GM18873 (cell line): ENCODE results near the gene TMEM218.
"Not testable (repeated sequence)": the region's sequence is repeated elsewhere in the genome, so short reads cannot be mapped to it uniquely, and the experiment has no call there.

Source experiments
- ATAC-seq: cut with Tn5 transposase; IDR thresholded peaks from one replicate; pipeline ENCODE4 v1.9.1; 2021; ENCODE audit warnings: mild to moderate bottlenecking, moderate library complexity, moderate number of reproducible peaks; ENCODE audit not compliant: unreplicated experiment, low FRiP score

The TMEM218 gene

DNA sequence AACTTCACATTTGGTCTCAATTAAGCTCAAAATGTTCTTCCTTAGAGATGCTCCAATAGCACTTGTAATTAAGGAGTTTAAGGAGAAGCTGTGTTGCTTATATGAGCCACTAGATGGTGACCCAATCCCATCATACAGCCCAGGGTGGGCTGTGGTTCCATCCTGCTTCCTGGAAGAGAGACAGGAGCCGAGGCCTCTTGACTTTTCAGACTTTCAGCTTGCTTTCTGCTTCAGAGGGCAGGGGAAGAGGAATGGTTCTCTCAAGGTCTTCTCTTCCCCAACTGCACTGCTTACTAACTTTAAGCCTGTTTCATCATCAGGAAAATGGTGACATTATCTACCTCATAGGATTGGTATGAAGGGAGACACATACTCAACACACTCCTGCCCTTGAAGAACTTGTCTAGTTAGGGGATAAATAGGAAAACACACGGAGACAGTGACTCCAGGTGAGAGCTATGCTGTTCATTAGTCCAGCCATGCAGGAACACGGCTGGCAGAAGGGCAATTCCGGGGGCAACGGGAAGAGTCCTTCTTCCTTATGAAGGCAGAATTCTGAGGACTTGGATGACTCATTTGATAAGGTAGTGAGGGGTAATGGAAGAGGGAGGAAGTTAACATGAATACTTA is 20.1 kb downstream of the TMEM218 start:
- no peak for ATAC-seq

DNA sequence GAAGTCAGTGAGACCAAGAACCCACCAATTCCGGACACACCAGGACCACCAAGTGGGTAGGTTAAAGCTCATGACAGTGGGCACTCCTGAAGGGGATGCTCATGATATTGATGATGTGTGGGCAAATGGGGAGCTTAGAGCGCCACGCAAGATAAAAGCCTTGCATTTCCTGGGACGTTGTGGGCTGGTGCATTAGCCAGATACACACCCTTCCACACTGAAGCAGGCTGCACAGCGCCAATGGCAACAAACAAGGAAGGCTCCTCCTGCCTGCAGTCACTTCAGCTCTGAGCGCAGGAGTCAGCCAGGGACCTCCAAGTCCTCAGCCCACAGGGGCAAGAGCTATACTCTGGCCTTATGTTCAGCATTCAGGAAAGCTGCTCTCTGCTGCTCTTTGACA is 20.6 kb downstream of the TMEM218 start:
- ATAC-seq = no peak

DNA sequence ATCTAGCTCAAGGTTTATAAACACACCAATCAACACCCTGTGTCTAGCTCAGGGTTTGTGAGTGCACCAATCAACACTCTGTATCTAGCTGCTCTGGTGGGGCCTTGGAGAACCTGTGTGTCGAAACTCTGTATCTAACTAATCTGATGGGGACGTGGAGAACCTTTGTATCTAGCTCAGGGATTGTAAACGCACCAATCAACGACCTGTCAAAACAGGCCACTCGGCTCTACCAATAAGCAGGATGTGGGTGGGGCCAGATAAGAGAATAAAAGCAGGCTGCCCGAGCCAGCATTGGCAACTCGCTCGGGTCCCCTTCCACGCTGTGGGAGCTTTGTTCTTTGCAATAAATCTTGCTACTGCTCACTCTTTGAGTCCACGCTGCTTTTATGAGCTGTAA is 21.3 kb downstream of the TMEM218 start:
- ATAC-seq = not testable (repeated sequence)

DNA sequence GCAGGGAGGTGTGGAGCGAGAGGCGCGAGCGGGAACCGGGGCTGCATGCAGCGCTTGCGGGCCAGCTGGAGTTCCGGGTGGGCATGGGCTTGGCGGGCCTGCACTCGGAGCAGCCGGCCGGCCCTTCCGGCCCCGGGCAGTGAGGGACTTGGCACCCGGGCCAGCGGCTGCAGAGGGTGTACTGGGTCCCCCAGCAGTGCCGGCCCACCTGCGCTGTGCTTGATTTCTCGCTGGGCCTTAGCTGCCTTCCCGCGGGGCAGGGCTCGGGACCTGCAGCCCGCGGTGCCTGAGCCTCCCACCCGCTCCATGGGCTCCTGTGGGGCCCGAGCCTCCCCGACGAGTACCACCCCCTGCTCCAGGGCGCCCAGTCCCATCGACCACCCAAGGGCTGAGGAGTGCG is 21.9 kb downstream of the TMEM218 start:
- ATAC-seq = not testable (repeated sequence)

DNA sequence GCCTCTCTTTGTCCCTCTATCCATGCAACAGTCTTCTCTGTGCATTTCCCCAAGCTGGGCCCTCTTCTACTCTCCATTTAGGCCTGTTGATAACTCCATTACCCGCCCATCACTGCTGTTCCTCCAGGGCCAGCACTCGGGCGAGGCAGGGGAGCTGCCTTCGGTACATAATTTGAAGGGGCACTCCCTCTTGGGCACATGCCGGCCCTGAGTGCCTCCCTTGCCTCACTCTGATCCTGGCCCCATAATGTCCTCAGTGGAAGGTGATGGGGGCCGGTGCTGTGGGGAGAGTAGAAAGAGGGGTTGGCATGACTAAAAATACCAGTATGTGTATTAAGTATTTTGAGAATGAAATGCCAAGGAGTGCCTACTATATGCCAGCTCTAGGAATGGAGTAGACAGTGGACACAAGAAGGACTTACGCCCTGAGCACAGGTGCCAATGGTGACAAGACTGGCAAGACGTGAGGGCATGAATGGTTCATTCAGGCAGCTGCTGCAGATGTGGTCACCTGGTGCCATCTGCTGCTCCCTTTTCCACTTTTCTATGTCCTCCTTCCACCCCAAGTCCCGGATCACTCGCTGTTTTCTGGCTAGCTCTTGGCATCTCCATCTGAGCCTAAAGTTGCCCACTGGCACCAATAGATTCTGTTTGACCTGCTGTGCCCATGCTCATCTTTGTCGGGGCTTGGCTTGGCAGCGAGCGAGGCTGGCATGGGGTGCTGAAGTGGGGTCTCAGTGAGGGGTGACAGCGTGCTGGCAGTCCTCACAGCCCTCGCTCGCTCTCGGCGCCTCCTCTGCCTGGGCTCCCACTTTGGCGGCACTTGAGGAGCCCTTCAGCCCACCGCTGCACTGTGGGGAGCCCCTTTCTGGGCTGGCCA is 22.6 kb downstream of the TMEM218 start:
- no peak for ATAC-seq

DNA sequence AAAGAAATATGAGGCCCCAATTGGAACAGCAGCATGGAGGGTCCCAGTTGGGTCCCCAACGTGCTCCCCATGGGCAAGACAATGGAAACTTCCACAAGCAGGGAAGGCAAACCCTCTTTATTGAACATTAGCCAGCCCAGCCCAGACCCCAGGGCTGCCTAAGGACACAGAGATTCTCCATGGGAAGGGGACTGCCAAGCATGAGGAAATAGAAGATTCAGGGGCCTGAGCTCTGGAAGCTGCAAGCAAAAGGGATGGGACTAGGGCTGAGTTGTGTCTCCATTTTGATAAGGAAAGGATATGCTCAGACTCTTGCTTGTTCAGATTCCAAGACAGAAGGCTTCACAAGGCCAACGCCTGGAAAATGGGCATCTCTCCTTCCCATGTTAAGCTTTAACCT is 23.3 kb downstream of the TMEM218 start:
- ATAC-seq = no peak

DNA sequence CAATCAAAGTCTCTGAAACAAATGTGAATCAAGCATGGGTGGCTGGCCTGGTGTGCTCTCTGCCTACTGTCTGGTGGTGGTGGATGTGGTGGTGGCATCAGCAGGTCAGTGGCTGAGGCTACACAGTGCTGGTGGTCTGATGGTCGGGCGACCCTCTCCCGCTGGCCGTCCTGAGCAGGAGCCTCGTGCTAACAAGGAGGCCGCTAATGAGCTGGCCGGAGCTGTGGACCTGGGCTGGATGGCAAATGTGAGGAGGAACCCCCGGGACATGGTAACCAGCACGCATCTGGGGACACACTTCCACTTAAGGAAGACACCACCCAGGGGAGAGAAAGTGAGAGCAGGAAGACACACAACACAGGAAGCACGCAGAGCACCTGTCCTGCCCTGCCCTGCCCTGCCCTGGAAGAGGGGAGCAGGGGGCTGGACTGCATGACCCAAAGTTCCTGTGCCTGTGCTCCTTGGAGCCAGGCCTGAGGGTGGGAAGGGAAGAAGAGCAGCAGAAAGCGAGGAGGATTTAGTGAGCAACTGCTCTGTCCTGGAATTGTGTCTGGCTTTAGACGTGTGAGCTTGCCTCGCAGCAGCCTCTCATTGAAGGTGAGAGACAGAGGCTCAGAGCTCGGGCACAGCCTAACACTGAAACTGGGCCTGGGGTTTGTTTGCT is 24.7 kb downstream of the TMEM218 start:
- no peak for ATAC-seq

DNA sequence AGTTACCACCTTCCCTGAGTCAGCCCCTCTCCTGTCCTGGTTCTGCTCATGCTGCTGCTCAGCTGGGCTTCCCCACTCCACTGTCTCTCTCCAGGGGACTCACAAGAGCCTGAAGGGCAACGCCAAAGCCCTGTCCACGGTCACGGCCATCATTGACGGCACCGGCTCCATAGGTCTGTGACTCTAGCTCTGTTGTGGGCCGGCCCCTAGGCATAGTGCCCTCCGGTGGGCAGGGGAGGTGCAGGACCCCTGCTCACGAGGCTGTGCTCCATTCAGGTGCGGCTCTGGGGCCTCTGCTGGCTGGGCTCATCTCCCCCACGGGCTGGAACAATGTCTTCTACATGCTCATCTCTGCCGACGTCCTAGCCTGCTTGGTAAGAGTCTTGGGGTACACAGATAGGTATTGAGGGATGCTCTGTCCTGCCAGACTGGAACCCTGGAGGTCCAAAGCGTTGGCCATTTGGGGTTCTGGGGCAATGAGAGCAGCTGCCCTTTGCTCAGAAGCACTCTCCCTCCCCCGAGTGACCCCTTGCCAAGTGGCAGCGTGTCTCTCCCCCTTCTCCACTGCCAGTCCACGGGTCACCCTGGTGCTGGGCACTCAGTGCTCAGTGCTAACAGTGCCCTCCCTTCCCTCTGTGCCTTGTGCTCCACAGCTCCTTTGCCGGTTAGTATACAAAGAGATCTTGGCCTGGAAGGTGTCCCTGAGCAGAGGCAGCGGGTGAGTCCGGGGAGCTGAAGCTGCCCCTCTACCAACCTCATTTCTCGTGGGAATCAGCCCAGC is 25.9 kb downstream of the TMEM218 start:
- no peak for ATAC-seq

DNA sequence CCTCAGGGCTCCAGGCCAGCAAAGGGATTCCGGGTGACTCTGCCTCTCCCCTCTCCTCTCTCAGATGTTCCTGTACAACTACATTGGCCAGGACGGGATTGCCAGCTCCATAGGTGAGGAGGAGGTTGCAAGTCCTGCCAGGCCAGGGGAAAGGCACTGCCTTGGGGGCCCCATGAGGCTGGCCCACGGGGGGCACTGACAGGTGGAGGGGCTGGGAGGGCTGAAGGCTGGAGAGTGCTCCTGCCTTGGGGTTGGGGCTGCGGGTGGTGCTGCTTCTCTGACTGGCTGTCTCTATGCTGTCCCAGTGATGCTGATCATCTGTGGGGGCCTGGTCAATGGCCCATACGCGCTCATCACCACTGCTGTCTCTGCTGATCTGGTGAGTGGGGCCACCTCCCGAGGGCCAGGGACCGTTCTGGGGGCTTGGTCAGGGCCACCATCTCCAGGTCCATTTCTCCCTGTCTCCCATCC is 26.6 kb downstream of the TMEM218 start:
- no peak for ATAC-seq

DNA sequence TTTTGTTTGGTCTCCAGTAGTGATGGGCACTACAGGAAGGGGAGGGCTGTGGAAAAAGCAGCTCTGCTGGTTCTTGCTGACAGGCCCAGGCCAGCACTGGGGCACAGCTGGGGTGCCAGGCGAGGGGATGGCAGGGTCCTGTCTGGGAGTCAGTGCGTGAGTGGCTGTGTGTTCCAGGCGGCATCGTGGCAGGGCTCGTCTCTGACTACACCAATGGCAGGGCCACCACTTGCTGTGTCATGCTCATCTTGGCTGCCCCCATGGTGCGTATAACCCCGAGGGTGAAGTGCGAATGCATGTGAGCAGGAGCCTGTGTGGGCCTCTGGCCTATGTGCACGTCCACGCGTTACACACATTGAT is 27.4 kb downstream of the TMEM218 start:
- no peak for ATAC-seq

DNA sequence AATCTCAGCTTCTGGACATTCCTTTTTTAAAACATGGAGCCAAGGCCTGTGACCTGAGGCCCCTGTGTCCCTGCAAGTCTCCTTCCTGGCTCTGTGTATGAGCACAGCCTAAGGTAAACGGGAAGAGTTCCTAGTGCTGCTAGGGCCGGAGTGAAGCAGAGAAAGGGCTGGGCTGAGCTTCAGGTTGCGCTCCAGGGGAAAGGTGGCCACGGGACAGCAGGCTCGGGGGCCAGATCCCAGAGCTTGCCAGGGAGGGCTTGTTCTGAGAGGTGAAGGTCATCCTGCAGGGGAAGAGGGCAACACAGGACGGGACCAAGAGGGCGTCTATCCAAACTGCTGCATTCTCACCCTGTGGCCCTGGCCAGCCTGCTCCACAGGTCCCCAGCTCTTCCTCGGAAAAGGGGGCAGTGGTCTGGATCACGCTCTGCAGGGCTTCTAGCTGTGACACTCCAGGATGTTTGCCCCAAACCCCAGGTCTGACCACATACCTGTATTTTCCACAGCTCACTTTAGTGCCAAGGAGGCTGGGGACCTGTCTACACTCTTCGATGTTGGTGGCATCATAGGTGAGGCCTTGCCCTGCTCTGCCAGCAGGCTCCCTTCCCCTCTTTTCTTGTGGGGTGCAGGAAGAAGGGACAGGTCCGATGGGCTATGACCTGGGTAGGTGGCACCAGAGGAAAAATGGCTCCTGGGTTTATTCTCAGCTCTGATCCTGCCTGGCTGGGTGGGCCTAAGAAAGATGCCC is 27.9 kb downstream of the TMEM218 start:
- no peak for ATAC-seq

DNA sequence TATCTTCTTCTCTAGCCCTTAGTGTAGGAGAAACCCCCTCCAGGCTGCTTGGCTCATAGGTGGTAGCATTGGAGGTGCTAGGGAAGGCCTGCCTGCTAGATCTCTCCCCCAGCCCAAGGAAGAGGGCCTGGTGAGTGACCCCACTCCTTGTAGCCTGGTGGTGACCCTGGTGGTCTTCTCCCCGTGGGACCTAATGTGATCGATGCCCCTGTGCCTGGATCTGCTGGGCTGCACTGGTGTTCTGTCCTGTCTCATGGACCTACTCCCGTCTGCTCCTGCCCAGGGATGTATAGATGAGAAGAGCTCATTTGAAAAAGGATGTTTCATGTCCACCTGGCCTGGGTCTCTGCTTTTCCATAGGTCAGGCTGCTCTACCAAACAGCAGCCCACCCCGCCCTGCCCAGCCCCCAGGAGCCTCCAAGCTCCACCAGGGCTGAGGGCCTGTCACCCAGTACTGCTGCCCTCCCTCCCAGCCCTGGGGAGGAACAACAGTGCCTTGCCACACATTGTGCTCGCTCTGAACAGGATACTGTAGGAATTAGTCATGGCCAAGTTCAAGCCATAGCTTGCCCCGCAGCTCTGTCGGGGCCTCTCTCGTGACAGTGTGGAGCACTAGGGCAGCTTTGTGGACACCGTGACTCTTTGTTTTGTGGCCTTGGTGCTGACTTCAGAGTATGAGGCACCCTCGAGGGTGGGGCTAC is 28.7 kb downstream of the TMEM218 start:
- no peak for ATAC-seq

DNA sequence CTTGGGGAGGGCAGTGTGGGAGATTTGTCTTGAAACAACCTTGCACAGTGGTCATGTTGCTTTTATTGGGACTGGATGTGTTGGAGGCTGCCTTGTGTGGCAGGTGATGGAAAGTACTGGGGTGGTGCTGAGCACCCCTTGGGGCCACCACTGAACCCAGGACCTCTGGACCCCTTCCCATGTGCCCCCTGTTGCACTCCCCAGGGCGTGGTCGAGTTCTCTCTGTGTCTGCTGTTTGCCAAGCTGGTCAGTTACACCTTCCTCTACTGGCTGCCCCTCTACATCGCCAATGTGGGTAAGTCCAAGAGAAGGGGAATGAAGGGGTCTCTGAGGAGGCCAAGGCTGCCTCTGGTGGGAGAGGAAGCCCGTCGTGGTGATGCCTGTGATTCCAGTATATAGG is 29.4 kb downstream of the TMEM218 start:
- ATAC-seq = no peak

DNA sequence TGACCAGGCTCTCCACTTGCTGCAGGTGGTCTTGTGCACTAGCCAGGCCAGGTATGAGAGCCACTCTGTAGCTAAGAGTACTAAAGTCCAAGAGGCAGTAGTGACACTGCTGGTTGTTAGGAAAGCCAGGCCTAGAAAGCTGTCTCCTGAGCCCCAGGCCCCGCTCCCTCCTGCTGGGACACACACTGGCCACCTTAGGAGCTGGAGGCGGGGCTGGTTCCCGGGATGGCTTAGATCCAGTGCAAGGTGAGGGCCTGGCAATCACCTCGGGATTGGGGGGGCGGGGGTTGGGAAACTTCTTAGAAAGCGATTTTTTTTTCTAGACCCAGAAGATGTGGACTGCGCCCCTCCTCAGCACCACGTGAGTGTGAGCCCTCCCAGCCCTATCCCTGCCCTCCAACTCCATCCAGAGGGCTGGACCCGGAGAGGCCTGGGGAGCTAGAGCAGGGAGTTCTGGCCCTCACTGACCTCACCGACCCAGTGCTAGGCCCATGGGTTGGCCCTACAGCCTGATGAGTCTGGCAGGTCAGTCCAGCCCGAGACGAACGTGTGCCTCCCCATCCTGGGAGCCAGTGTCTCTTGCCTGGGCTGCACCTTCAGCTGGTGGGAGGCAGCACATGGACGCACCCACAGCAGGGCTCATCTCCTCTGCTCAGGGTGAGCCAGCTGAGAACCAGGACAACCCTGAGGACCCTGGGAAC is 30.2 kb downstream of the TMEM218 start:
- ATAC-seq = no peak

DNA sequence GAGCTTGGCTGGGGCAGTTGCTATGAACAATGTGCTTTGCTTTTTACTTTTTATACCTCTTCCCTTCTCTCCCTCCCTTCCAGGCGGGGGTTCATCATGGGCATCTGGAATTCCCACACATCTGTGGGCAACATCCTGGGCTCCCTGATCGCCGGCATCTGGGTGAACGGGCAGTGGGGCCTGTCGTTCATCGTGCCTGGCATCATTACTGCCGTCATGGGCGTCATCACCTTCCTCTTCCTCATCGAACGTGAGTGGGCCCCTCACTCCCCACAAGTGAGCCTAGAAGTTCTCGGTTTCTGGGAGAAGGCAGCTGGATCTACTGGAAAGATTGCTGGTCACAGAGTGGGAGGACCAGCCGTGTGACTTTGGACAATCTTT is 30.9 kb downstream of the TMEM218 start:
- ATAC-seq = no peak

DNA sequence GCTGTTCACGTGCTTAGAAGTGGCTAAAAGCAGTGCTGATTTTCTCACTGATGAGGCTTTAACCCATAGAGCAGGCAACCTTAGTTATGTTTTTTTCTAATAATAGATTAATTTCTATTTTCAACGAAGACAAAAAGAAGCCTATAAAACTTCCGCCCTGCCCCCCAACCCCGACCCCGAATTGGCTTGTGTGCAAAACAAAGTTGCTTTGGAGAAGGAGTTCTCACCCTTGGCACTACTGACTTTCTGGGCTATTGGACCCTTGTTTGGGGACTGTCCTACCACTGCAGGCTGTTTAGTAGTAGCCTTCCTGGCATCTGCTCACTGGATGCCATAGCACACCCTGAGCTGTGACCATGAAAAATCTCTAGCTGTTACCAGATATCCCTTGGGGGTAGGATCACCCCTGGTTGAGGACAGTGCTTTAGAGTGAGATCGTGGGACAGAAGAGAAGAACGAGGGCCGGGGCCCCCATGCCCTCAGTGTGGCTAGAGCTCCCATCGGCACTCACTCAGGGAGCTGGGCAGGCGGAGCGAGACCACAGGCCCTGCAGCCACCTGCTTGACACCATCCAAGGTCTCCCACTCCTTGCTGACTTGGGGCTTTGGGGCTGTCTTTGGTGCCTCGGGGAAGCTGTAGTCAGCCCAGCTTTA is 31.4 kb downstream of the TMEM218 start:
- no peak for ATAC-seq

DNA sequence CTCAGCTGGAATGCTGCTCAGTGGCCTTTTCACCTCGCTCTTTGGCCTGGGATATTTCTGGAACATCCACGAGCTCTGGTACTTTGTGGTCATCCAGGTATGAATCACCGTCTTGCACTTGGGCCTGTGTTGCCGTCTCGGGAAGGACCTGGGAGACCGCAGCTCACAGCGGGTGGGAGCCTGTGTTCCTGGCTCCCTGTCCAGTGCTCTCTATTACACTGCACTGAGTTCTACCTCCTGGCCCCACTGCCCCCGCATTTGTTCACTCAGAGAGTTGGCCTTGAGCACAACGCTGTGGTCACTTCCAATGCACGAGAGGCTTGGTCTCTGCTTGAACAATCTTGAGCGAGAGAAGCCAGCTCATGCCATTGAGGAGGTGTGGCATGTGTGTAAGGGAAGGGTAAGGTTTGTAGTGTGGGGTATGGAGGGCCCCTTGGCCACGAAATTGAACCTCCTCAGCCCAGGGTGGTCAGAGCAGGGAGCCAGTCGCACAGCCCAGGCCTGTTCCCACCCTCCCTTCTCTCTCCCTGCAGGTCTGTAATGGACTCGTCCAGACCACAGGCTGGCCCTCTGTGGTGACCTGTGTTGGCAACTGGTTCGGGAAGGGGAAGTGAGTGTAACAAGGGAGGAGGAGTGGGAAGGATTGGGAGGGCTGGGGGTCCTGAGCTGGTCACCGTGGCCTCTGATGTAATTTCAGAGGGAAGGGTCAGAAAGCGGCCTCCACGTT is 32.1 kb downstream of the TMEM218 start:
- no peak for ATAC-seq
